ENCODE measurements around the gene IKZF4. TPM values are rescaled to one million over a fixed set of nuclear protein-coding genes. Genes with fewer than 3 reads are reported as not detected.

IKZF4 gene
- total RNA-seq, 1 experiment from 2014 or later: 8.5 TPM

DNA sequence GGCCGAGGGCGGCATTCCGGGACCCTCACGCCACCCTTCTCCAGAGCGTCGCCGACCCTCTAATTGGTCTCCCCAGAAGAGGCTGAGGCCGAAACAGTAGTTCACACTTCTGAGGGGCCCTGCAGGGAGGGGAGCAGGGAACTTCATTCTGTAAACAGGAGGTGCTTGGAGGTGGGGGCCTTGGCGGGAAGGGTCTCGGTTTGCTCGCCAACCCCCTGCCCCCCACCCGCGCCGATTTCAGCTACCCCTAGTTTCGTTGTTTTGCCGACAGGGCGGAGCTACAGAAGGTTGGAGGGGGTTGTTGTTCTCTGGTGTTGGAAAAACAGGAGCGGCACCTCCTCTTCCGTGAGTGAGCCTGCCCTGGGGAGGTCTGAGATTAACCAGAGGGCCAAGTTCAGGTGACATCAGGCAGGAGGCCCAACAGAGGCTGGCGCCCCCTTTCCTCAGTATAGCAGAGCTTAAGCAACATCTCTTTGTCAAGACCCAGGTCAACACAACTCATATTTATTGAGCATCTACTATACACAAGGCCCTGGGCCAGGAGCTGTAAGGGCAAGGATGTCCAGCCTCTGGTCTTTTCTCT, 59.8 kb downstream of the IKZF4 start:
- peak overlapping the region; percentile 70 to 90 for H3K4me3 ChIP-seq (replicated peaks in 1 of 2; ENCODE audit: low read depth in 1 of 2, low read length in 2 of 2)
- no peaks in the 10 kb centered on the region for H3K9me2 ChIP-seq (ENCODE audit: insufficient read depth)
- DNase-seq (ENCODE audit: low read depth, low spot score) (no peak), ATAC-seq (peak; percentile 26)
- peak overlapping the region; percentile 94 for H3K4me2 ChIP-seq (ENCODE audit: low read length)
- RAD21 ChIA-PET (ENCODE audit: low non-redundant PET in 1 of 2, low total read pairs in 2 of 2, uncharacterized antibody in 2 of 2, unreplicated experiment in 2 of 2): interaction anchor here (0.7 to 0.8 kb wide), 2 partner anchors 24 to 37 kb away, joined by 3 read pairs; partner anchors contain the start of genes PA2G4 (in 1 of the 2) and ZC3H10 (in 1 of the 2)
- H3K9ac ChIP-seq (ENCODE audit: low read length): peak overlapping the region; percentile 78
- peak overlapping the region; percentile 93 for H3K27ac ChIP-seq (ENCODE audit: low read depth, low read length)
- H3K4me1 ChIP-seq (ENCODE audit: control insufficient read depth in 1 of 2, insufficient read depth in 2 of 2, low read length in 2 of 2): peaks cover 17 to 41% of the 10 kb centered on the region in 2 experiments
- CTCF ChIA-PET: interaction anchor here (0.7 kb wide), 1 partner anchor 24 kb away, joined by 4 read pairs; the partner anchor contains the start of gene PA2G4
- H3K79me2 ChIP-seq (ENCODE audit: insufficient read depth, low read length): peaks cover 12% of the 10 kb centered on the region; the same call in 1 of the 2 replicates
- H2AFZ ChIP-seq (ENCODE audit: low read depth, low read length, poor library complexity, severe bottlenecking): no peak overlapping the region
- TF ChIP-seq FOSL1 (IDR thresholded peaks at IDR 0.05; ENCODE audit: low read depth) (no peak), REST (IDR thresholded peaks at IDR 0.05; ENCODE audit: low read depth) (no peak), SIN3A (IDR thresholded peaks at IDR 0.05; ENCODE audit: low read depth) (no peak; the same call in 1 of the 2 replicates), RAD21 (IDR thresholded peaks at IDR 0.05; ENCODE audit: low read depth) (no peak), POLR2AphosphoS5 (IDR thresholded peaks at IDR 0.05; ENCODE audit: low read depth, low read length) (no peak), ZNF274 (IDR thresholded peaks at IDR 0.05; ENCODE audit: low read depth, low read length) (no peak)
- H3K27me3 ChIP-seq (ENCODE audit: insufficient read depth, low read length): no peaks in the 10 kb centered on the region
- H3K9me3 ChIP-seq (ENCODE audit: control insufficient read depth in 1 of 2, insufficient read depth in 1 of 2, low read depth in 1 of 2, low read length in 2 of 2): no peaks in the 10 kb centered on the region
- no peaks in the 10 kb centered on the region for H4K20me1 ChIP-seq (ENCODE audit: insufficient read depth)
- POLR2A ChIA-PET: interaction anchor here (1.3 to 2.6 kb wide), 3 partner anchors 23 to 47 kb away, joined by 3 to 12 read pairs (median 10); partner anchors contain the start of genes ESYT1, PA2G4 and ZC3H10
- H3K36me3 ChIP-seq (ENCODE audit: control insufficient read depth in 1 of 2, insufficient read depth in 2 of 2, low read length in 2 of 2): peaks cover 3 to 4% of the 10 kb centered on the region in 2 experiments; a peak in 1 of 4 replicates
- intact Hi-C loops (cut with micrococcal nuclease): no loop called here
- BruUV-seq (replicated peaks): no TSS peak

Data from HCT116 (cell line).